HG02870 (cell line): ENCODE data around the gene PARD6G.
"Not testable (repeated sequence)": the region's sequence is repeated elsewhere in the genome, so short reads cannot be mapped to it uniquely, and the experiment has no call there.

Experiments used
- ATAC-seq: cut with Tn5 transposase; IDR thresholded peaks from one replicate; pipeline ENCODE4 v1.9.1; 2021; ENCODE audit warnings: mild to moderate bottlenecking, moderate library complexity; ENCODE audit not compliant: unreplicated experiment

Gene PARD6G

DNA sequence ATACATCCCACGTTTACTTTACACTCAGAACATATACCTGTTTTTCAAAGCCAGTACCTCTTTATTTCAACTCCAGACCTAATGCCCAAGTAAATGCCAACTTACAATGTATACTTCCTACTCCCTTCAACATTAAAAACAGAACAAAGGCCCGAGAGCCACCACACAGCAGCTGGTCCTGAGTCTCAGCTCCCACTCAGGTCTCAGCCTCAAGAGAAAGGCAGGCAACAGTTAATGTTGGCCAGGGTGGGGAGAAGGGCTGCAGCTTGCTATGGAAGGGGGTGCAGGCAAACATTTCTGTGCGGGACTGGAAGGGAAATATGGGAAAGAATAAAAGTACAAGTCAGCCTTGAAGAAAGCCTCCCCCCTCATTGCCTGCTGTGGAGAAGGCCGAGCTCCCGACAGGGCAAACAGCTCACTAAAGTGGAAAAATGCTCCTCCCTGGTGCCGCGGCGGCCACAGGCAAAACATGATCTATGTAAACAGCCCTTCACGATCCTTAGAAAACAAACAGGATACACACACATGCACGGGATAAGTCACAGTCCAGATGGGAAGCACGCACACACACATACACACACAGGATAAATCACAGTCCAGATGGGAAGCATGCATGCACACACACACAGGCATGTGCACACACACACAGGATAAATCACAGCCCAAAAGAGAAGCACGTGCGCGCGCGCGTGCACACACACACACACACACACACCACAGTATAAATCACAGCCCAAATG lies 70.8 kb downstream of the PARD6G start:
- no peak for ATAC-seq

DNA sequence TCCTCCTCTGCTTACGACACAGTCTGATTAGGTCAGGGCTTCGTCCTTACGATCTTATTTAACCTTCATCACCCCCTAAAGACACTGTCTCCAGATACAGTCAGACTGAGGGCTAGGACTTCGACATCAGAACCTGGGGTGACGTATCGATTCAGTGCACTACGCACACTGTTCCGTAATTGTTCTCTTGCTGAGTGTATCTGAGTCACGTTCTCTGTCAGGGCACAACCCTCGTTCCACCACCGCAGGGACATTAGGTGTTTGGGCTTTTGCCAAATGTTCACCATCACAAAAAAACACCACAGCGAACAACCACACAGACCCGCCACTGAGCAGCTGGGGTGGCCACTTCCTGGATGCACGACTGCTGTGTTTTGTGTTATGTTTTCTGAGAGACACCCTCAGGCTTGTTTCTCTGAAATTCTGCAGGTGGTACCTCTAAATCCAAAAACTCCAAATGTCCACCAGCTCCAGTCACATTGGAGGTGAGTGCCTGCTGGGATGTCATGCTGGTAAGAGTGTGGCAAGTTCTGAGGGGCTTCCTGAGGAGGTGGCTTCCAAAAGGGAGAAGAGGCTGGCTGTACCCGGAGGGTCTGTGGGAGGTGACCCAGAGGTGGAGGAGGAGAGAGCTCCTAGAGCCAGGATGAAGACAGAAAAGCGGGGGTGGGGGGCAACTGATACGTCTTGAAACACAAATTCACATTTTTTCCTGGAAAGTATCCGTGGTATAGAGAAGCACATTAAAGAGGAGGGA lies 71.7 kb downstream of the PARD6G start:
- no peak for ATAC-seq

- ATAC-seq, result no peak
Measured at GRCh38 chr18:80173060-80173459, 74.3 kb downstream of the PARD6G start.

DNA sequence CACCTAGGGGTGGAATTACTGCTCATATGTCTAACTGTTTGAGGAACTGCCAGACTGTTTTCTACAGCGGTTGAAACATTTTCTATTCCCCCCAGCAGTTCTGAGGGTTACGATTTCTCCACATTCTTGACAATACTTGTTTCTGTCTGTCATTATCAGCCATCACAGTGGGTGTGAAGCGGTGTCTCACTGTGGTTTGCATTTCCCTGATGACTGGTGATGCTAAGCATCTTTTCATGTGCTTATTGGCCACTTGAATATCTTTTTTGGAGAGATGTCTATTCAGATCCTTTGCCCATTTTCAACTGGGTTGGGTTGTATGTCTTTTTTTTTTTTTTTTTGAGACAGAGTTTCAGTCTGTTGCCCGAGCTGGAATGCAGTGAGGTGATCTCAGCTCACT lies 75.3 kb downstream of the PARD6G start:
- no peak for ATAC-seq

GRCh38 chr18:80171054-80171872 lies 76.1 kb downstream of the PARD6G start:
- no peak for ATAC-seq

GRCh38 chr18:80170395-80171053 lies 76.8 kb downstream of the PARD6G start:
- no peak for ATAC-seq

DNA sequence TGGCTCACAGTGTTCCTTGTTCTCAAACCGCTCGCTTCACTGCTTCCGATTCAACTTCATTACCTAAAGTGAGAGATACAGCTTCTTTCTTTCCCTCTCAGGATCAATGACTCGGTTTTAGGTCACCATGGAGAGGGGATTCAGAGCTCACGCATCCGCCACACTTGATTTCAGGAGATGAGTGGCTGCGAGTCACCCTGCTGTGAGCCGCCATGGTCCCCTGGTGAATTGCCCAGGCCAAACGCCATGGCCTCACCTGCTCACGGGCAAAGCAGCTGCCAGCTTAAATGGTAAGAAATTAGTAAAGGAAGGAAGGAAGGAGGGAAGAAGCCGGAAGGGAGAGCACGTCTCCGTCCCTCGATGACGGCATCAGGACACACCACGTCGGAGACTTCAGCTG lies 77.7 kb downstream of the PARD6G start:
- ATAC-seq, result no peak

DNA sequence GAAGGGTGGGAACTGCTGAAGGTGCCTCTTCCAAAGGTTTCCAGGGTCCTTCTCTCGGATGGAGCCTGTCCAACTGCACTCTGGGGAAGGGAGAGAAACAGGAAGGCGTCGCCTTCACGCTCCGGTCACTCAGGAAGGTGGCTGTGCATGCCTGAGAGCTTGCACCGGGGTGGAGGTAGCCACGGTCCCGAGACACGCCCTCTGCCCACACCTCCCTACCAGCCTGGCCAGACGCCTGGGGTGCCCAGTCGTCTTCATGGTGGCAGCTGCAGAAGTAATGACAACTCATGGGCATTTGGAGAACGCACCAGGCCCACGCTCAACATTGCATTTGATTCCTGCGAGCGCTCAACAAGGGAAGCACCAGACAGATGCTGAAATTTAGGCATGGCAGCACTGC lies 78.3 kb downstream of the PARD6G start:
- no peak for ATAC-seq

DNA sequence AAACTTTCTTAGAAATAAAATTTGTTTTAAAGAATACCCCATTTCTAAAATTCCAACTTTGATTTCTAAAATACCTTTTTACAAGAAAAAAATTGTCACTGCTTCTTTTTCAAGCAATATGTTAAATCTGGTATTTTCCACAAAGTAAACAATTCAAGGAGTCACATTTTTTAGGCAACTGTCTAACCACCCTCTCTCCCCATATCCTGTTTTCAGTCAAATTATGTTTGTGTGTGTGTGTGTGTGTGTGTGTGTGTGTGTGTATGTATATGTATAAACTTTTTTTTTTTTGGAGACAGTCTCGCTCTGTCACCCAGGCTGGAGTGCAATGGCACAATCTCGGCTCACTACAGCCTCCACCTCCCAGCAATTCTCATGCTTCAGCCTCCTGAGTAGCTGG lies 79.0 kb downstream of the PARD6G start:
- ATAC-seq, result no peak

- ATAC-seq, result no peak
Measured at GRCh38 chr18:80167931-80168330, 79.4 kb downstream of the PARD6G start.

- ATAC-seq, result no peak
Measured at GRCh38 chr18:80167331-80167730, 80.0 kb downstream of the PARD6G start.

DNA sequence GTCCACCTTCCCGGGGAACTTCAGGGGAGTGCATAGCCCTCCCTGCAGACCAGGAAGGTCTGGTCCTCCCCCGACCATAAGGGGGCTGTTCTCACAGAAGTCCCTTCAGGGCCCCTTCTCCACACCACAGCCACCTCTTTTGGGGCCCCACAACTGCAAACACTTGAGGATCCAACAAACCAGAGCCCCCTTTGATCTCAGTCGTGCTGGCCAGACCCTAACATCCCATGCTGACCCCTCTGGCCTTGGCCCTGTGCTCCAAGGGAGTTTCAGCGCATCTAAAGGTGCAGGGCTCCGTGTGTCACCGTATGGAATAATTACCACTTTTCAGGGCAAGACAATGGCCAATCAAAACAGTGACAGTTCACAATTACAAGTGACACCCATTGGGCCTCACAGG lies 80.6 kb downstream of the PARD6G start:
- no peak for ATAC-seq

- ATAC-seq, result no peak
Measured at GRCh38 chr18:80166240-80166639, 81.1 kb downstream of the PARD6G start.

DNA sequence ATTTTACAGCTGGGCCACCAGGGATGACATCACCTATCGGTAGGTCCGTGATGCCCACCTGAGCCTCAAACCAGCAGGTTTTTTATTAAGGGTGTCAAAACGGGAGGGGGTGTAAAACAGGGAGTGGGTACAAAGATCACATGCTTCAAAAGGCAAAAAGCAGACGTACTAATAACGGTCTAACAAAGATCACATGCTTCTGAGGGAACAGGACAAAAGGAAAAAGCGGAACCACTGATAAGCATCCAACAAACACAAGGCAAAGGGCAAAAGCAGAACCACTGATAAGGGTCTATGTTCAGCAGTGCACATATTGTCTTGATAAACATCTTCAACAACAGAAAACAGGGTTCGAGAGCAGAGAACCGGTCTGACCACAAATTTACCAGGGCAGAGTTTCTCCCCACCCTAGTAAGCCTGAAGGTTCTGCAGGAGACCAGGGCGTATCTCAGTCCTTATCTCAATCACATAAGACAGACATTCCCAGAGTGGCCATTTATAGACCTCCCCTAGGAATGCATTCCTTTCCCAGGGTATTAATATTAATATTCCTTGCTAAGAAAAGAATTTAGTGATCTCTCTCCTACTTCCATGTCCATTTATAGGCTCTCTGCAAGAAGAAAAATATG lies 82.5 kb downstream of the PARD6G start:
- not testable (repeated sequence) for ATAC-seq

DNA sequence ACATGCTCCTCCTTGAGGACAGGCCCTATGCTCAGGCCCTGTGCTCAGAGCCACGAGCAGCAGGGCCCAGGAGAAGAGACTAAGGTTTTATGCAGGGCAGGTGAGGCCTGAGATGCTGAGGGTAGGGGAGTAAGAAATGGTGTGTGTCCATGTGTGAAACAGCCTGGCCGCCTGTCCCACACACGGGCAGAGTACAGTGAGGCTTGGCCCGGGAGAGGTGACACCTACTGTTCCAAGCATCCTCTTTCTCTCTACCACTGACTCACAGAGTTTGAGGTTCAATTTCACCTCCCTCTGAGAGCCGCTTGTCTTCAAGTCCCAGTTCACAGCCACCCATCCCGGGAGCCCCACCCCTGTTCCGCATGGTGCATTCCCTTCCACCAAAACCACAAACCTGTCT lies 84.1 kb downstream of the PARD6G start:
- ATAC-seq, result no peak

DNA sequence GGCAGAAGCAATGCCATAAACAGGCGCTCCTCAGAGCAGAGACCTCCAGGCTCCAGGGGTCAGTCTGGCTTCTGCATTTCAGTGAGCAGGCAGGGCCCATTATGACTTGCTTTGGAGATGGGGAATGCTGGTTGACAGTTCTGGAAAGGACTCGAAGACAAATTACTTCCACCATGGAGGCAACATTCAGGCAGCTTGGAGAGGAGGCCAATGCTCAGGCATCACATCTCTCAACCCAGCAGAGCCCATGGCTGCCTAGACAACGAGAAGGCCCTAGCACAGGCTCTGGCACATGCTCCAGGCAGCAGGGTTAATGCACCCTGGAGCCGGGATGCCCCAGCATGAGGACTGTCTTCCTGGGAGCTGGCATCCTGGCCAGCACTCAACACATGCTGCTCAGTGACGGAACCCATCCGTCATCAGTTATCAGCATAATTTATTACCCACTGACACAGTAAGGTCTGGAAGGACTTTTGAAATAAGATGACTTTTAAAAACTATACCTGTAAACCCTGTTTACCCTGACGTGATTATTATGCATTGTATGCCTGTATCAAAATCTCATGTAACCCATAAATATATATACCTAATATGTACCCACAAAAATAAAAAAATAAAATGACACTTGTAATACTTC lies 85.4 kb downstream of the PARD6G start:
- ATAC-seq, result no peak

DNA sequence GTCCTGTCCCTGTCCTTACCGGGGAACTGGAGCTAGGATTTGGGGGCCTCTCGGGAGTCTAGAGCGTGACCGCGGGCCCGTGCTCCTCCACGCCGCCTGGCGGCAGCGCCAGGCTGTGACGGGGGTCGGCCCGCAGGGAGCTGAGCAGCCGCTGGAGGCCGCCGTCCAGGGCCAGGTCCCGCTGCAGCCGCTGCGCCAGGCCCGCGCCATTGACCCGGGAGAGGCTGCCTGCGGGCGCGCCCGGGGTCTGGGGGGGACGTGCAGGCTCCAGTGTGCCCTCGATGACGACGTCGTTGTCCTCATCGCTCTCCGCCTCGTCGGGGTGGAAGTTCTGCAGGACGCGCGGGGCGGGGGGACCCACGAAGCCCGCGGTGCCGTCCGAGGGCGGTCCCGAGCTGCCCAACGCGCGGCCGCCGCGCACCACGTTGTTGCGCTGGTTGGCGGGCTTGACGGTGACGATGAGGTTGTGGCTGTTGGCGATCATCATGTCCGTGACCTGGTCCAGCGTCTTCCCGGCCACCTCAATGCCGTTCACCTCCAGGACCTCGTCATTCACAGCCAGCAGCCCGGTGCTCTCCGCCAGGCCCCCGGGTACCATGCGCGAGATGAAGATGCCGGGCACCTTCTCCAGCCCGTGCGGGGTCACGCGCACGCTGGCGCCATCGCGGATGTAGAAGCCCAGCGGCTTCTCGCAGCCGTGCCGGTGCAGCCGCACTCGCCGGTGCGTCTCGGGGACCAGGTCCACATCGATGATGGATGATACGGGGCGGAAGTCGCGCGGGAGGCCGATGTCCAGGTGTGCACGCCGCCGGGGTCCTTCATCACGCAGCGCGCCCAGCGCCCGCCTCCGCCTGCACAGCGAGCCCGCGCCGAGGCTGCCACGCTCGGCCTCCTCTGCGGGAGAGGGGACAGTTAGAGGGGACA lies 87.3 kb downstream of the PARD6G start:
- no peak for ATAC-seq

GRCh38 chr18:80158365-80158764 lies 88.9 kb downstream of the PARD6G start:
- no peak for ATAC-seq

DNA sequence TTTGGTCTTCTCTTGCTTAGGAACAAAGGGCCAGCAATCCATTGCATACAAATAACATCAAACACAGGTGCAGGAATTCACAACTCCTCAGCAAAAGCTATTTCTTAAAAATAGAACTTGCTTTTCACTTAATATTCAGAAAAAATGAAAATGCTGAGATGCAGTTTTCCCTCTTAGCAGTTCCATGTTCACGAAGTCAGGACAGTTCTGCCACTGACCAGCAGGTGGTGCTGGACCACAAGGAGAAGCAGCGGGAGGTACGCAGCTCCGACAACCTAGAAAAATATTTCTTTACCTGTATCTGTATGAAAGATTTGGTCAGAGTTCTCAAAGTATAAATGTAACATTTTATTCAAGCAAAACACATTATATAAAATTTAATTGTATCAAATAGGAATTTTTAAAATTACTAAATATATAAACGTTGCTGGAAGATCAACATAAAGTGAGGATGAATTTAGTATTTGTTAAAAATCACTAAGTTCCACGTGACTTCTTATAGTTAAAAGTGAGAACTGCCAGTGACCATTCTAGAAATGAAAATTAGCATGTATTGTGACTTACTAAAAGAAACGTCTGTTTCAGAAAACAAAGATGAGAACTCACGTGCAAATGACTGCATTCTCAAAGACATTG lies 89.5 kb downstream of the PARD6G start:
- no peak for ATAC-seq
